ENCODE measurements around the gene RBM10. TPM values are rescaled to one million over a fixed set of nuclear protein-coding genes. Genes with fewer than 3 reads are reported as not detected.

The RBM10 gene
- total and polyA plus RNA-seq, 2 donors (not counting 3 experiments of a cell fraction or from before 2014, with no cell fraction given): 37.3 to 51.5 TPM

GRCh38 chrX:47223476-47224250 is 78.6 kb downstream of the RBM10 start:
- Histone ChIP-seq H3K9me3 (replicated peaks; ENCODE audit: control insufficient read depth, insufficient read depth, low read length) (no peaks in the 10 kb centered on the region), H3K27ac (ENCODE audit: insufficient read depth, low read depth, low read length) (no peak overlapping the region), H3K79me2 (ENCODE audit: control insufficient read depth, insufficient read depth, low read length) (peaks cover 41% of the 10 kb centered on the region), H3K4me2 (ENCODE audit: insufficient read depth, low read length) (no peak overlapping the region), H3K9ac (replicated peaks; ENCODE audit: extremely low read depth, insufficient read depth, low read length) (no peak overlapping the region), H3K9me1 (replicated peaks; ENCODE audit: control insufficient read depth, extremely low read depth, insufficient read depth, low read length) (no peaks in the 10 kb centered on the region), H2AFZ (ENCODE audit: low read depth, low read length) (no peak overlapping the region), H3K4me1 (ENCODE audit: control insufficient read depth, extremely low read depth, insufficient read depth, low read length) (no peaks in the 10 kb centered on the region), H3K36me3 (ENCODE audit: control insufficient read depth in 2 of 2, extremely low read depth in 1 of 2, insufficient read depth in 2 of 2, low read length in 2 of 2) (peaks cover 8 to 36% of the 10 kb centered on the region in 2 experiments), H4K20me1 (replicated peaks; ENCODE audit: control insufficient read depth, extremely low read depth, insufficient read depth, low read length) (no peaks in the 10 kb centered on the region), H3K4me3 (replicated peaks in 1 of 3; ENCODE audit: insufficient read depth in 1 of 3, low read depth in 1 of 3, low read length in 3 of 3) (no peak overlapping the region), H3K27me3 (ENCODE audit: control insufficient read depth in 2 of 2, insufficient read depth in 2 of 2, low read length in 2 of 2) (no peaks in the 10 kb centered on the region)
- POLR2A ChIA-PET: no interaction called here
- CTCF ChIA-PET: interaction anchor here (0.7 kb wide), 1 partner anchor 29 kb away, joined by 3 read pairs; no protein-coding TSS in a partner anchor
- intact Hi-C loops (cut with micrococcal nuclease) (no loop called here), dilution Hi-C loops (cut with MboI; ENCODE audit: extremely low pct_ligation_motif_present, low sequenced_read_pairs) (no loop called here)
- FAIRE-seq (no peak), DNase-seq (ENCODE audit: low read depth, low spot score) (no peak)
- no TSS peak for BruUV-seq (replicated peaks)
- no peak for TF ChIP-seq POLR2A (IDR thresholded peaks at IDR 0.05; ENCODE audit: low read depth, low read length)
- TF ChIP-seq JUN (IDR thresholded peaks at IDR 0.05; ENCODE audit: borderline replicate concordance, insufficient read depth, insufficient read length, low read depth): no peak
- TF ChIP-seq EZH2 (IDR thresholded peaks at IDR 0.05; ENCODE audit: borderline replicate concordance, low read depth, low read length, severe bottlenecking): no peak
- no peak for TF ChIP-seq GATA2 (IDR thresholded peaks at IDR 0.05; ENCODE audit: insufficient read depth, insufficient read length, low read depth, low read length)

- peaks cover 8 to 39% of the 10 kb centered on the region in 2 experiments for H3K36me3 ChIP-seq (ENCODE audit: control insufficient read depth in 2 of 2, extremely low read depth in 1 of 2, insufficient read depth in 2 of 2, low read length in 2 of 2)
- intact Hi-C loops (cut with micrococcal nuclease): no loop called here
- ChIA-PET CTCF (no interaction called here), POLR2A (no interaction called here)
- DNase-seq (ENCODE audit: low read depth, low spot score) (no peak), FAIRE-seq (no peak)
- no peak for TF ChIP-seq MYC (IDR thresholded peaks at IDR 0.05; ENCODE audit: low read depth, low read length)
- no peak for TF ChIP-seq JUN (IDR thresholded peaks at IDR 0.05; ENCODE audit: borderline replicate concordance, insufficient read depth, insufficient read length, low read depth)
- TF ChIP-seq, protein P1, sequence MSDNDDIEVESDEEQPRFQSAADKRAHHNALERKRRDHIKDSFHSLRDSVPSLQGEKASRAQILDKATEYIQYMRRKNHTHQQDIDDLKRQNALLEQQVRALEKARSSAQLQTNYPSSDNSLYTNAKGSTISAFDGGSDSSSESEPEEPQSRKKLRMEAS (IDR thresholded peaks at IDR 0.05; ENCODE audit: insufficient read depth, insufficient read length): no peak
- no peak for TF ChIP-seq FOS (IDR thresholded peaks at IDR 0.05; ENCODE audit: borderline replicate concordance, insufficient read depth, low read length)
- TF ChIP-seq GATA2 (IDR thresholded peaks at IDR 0.05; ENCODE audit: insufficient read depth, insufficient read length, low read depth, low read length): no peak
- TF ChIP-seq EZH2 (IDR thresholded peaks at IDR 0.05; ENCODE audit: borderline replicate concordance, low read depth, low read length, severe bottlenecking): no peak
- TF ChIP-seq POLR2A (IDR thresholded peaks at IDR 0.05; ENCODE audit: low read depth, low read length): no peak
- TF ChIP-seq, protein P2, sequence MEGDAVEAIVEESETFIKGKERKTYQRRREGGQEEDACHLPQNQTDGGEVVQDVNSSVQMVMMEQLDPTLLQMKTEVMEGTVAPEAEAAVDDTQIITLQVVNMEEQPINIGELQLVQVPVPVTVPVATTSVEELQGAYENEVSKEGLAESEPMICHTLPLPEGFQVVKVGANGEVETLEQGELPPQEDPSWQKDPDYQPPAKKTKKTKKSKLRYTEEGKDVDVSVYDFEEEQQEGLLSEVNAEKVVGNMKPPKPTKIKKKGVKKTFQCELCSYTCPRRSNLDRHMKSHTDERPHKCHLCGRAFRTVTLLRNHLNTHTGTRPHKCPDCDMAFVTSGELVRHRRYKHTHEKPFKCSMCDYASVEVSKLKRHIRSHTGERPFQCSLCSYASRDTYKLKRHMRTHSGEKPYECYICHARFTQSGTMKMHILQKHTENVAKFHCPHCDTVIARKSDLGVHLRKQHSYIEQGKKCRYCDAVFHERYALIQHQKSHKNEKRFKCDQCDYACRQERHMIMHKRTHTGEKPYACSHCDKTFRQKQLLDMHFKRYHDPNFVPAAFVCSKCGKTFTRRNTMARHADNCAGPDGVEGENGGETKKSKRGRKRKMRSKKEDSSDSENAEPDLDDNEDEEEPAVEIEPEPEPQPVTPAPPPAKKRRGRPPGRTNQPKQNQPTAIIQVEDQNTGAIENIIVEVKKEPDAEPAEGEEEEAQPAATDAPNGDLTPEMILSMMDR (IDR thresholded peaks at IDR 0.05; ENCODE audit: extremely low read depth in 1 of 2, insufficient read depth in 1 of 2, low read depth in 1 of 2, low read length in 2 of 2): no peak
- no peak for TF ChIP-seq POLR2AphosphoS5 (IDR thresholded peaks at IDR 0.05; ENCODE audit: insufficient read depth, low read depth, low read length)
- H3K9ac ChIP-seq (replicated peaks; ENCODE audit: extremely low read depth, insufficient read depth, low read length): no peak overlapping the region
- H4K20me1 ChIP-seq (replicated peaks; ENCODE audit: control insufficient read depth, extremely low read depth, insufficient read depth, low read length): no peaks in the 10 kb centered on the region
- no peaks in the 10 kb centered on the region for H3K9me1 ChIP-seq (replicated peaks; ENCODE audit: control insufficient read depth, extremely low read depth, insufficient read depth, low read length)
- BruUV-seq (replicated peaks): no TSS peak
- H3K79me2 ChIP-seq (ENCODE audit: control insufficient read depth, insufficient read depth, low read length): peaks cover 34% of the 10 kb centered on the region
- no peak overlapping the region for H3K27ac ChIP-seq (ENCODE audit: insufficient read depth, low read depth, low read length)
- H3K4me1 ChIP-seq (ENCODE audit: control insufficient read depth, extremely low read depth, insufficient read depth, low read length): no peaks in the 10 kb centered on the region
- H3K4me2 ChIP-seq (ENCODE audit: insufficient read depth, low read length): no peak overlapping the region
- H3K9me3 ChIP-seq (replicated peaks; ENCODE audit: control insufficient read depth, insufficient read depth, low read length): no peaks in the 10 kb centered on the region
- no peak overlapping the region for H2AFZ ChIP-seq (ENCODE audit: low read depth, low read length)
- dilution Hi-C loops (cut with MboI; ENCODE audit: extremely low pct_ligation_motif_present, low sequenced_read_pairs): no loop called here
- no peak overlapping the region for H3K4me3 ChIP-seq (replicated peaks in 1 of 3; ENCODE audit: insufficient read depth in 1 of 3, low read depth in 1 of 3, low read length in 3 of 3)
- no peaks in the 10 kb centered on the region for H3K27me3 ChIP-seq (ENCODE audit: control insufficient read depth in 2 of 2, insufficient read depth in 2 of 2, low read length in 2 of 2)
Measured at GRCh38 chrX:47224266-47224895, 79.4 kb downstream of the RBM10 start.

All from endothelial cell of umbilical vein (primary cell).